Measurements from ENCODE around the gene MED23.

Gene MED23, protein sequence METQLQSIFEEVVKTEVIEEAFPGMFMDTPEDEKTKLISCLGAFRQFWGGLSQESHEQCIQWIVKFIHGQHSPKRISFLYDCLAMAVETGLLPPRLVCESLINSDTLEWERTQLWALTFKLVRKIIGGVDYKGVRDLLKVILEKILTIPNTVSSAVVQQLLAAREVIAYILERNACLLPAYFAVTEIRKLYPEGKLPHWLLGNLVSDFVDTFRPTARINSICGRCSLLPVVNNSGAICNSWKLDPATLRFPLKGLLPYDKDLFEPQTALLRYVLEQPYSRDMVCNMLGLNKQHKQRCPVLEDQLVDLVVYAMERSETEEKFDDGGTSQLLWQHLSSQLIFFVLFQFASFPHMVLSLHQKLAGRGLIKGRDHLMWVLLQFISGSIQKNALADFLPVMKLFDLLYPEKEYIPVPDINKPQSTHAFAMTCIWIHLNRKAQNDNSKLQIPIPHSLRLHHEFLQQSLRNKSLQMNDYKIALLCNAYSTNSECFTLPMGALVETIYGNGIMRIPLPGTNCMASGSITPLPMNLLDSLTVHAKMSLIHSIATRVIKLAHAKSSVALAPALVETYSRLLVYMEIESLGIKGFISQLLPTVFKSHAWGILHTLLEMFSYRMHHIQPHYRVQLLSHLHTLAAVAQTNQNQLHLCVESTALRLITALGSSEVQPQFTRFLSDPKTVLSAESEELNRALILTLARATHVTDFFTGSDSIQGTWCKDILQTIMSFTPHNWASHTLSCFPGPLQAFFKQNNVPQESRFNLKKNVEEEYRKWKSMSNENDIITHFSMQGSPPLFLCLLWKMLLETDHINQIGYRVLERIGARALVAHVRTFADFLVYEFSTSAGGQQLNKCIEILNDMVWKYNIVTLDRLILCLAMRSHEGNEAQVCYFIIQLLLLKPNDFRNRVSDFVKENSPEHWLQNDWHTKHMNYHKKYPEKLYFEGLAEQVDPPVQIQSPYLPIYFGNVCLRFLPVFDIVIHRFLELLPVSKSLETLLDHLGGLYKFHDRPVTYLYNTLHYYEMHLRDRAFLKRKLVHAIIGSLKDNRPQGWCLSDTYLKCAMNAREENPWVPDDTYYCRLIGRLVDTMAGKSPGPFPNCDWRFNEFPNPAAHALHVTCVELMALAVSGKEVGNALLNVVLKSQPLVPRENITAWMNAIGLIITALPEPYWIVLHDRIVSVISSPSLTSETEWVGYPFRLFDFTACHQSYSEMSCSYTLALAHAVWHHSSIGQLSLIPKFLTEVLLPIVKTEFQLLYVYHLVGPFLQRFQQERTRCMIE (N-terminal part only)

DNA sequence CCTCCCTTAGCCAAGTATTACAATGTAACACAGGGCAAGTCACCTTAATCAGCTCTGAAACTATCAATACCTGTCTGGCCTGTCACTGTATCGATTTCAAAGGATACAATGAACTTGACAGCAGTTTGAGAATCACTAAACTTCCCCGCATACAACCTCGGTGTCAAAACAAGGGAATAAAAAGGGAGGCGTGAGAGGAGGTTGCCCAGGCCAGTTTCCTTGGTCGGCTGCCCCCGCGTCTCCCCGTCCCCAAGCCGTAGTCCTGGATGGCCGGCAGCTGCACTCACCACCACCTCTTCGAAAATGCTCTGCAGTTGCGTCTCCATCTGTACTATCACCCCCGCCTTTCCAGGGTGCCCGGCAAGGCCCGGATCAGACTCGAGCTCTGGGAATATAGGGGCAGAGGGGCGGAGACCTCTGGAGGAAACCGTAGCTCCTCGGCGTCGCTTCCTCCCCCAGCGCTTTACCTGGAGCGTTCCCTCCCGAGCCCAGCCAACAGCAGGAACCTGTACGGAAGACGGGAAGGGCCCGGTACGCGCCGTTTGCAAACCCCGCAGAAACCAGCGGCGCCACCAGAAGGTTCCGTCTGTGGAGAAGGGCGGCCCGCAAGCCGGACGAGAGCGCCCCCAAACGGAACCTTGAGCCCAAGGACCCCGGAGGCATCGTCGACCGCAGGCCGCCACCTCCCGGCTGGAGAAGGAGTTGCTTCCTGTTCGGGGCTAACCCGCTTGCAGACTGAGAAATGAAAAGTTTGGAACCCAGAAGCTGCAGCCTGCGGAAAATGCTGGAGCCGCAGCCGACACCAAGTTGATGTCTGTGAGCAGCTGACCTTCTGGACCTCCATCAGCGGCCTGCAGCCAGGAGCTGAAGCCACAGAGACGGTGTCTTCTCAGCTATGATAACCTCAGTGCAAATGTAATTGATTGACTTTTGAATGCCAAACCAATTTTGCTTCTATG, at the start of gene MED23:
Gene MED23 (minus strand): TSS at position 519 of the 959 bp plus-strand sequence. CDS start 193 bp downstream, at position 326.
- DNase-seq (ENCODE audit: low read depth): peak; percentile 92

GRCh38 chr6:131673184-131673583, 45.1 kb upstream of the MED23 start:
- no peak for DNase-seq (ENCODE audit: low read depth)

DNA sequence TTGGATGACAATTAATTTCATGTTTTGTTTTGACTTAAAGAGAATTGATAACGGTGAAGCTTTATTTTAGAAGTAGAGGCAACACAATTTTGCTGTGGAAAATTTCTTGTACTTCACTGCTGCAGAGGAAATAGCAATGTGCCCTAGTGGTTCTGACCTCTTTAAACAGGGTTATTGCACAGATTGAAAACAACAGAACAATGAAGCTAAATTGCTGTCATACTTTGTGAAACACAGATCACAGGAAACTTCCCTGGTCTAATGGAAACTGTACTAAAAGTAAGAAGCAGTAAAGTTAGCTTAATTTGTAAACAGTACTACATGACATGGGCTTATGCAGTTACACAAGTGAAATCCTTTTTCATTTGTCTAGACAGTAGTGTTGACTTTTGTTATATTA, 41.8 kb upstream of the MED23 start:
- DNase-seq (ENCODE audit: low read depth): peak; percentile 8

- no peak for DNase-seq (ENCODE audit: low read depth)
These were observed 35.6 kb upstream of the MED23 start for GRCh38 chr6:131663578-131664165.

DNA sequence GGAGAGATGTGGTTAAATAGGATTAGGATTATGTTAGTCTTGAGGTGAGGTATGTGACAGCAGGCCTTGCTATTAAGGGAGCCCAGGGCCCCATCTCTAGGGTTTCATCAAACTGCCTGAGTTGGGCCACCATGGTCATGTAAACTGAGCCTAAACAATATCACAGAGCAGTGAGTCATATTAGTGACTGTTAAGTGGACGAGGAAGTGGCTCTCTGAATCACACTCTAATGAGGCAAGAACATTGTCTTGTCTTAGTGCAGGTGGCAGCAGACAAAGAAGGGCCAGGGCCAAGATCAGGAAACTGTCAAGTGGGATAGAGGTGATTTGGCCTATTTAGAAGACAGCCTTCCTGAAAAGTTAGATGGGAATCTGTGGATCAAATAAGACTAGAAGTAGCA, 32.2 kb upstream of the MED23 start:
- peak; percentile 49 for DNase-seq (ENCODE audit: low read depth)

DNA sequence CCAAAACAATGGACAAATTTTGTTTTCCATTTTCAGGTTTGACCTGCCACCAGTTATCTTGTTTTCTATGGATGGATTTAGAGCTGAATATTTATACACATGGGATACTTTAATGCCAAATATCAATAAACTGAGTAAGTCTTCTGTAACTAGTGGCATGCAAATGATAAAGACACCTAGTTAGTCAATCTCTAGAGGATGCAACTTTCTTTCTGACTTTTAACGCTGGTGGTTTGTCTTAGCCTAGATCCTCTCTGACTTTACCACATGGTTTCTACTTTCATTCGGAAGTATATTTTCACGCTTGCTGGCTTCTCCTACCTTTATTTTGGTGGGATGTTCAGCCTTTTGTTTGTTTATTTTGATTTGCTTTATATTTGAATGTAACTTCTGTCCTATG, 30.2 kb upstream of the MED23 start:
- no peak for DNase-seq (ENCODE audit: low read depth)

DNA sequence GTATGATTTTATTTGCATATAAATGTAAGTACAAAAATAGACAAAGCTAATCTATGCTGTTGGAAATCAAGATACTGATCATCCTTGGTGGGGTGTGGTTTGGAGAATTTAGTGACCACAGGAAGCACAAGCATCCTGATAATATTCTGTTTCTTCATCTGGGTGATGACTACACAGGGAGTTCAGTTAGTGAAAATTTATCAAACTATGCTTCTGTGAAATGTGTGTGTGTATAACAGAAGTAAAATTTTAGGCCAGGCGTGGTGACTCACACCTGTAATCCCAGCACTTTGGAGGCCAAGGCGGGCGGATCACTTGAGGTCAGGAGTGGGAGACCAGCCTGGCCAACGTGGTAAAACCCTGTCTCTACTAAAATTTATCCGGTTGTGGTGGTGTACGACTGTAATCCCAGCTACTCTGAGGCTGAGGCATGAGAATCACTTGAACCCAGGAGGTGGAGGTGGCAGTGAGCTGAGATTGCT, 29.6 kb upstream of the MED23 start:
- peak; percentile 68 for DNase-seq (ENCODE audit: low read depth)

DNA sequence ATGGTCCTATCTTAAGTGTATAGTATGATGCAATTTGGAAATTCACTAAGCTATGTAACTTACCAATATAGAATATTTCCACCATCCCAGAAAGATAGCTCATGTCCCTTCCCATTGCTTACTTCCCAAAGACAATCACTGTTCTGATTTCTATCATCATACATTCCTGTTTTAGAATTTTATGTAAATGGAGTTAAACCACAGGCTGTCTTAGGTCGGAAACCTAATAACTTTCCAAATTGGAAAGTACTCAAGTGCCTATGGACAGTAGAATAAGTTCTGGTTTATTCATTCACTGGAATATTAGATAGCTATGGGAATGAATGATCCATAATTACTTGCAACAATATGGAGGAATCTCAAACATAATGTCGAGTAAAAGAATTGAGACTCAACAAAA, 29.2 kb upstream of the MED23 start:
- DNase-seq (ENCODE audit: low read depth): no peak

DNA sequence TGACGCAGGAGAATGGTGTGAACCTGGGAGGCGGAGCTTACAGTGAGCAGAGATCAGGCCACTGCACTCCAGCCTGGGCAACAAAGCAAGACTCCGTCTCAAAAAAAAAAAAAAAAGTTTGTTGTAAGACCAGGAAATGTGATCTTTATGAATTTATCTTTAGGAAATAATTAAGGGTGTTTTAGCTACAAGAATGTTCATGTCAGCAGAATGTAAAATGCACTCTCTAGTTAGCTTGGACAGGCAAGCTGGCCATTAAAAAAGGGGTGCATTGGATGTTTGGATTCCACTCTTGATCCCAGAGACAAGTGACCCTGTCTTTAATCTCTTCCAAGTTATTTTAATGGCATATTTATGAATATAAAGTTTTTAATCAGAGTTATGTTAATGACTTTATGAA, 28.6 kb upstream of the MED23 start:
- DNase-seq (ENCODE audit: low read depth): no peak

- DNase-seq (ENCODE audit: low read depth): no peak
These were observed 27.9 kb upstream of the MED23 start for GRCh38 chr6:131655951-131656350.

GRCh38 chr6:131655387-131655786, 27.3 kb upstream of the MED23 start:
- no peak for DNase-seq (ENCODE audit: low read depth)

DNA sequence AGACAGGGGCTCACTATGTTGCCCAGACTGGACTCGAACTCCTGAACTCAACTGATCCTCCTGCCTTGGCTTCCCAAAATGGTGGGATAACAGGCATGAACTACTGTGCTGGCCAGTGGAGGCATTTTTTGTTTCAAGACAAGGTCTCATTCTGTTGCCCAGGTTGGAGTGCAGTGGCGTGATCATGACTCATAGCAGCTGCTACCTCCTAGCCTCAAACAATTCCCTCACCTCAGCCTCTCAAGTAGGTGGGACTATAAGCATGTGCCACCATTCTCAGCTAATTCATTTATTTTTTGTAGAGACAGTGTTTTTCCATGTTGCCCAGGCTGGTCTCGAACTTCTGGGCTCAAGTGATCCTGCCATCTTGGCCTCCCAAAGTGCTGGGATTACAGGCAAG, 26.3 kb upstream of the MED23 start:
- DNase-seq (ENCODE audit: low read depth): no peak

DNA sequence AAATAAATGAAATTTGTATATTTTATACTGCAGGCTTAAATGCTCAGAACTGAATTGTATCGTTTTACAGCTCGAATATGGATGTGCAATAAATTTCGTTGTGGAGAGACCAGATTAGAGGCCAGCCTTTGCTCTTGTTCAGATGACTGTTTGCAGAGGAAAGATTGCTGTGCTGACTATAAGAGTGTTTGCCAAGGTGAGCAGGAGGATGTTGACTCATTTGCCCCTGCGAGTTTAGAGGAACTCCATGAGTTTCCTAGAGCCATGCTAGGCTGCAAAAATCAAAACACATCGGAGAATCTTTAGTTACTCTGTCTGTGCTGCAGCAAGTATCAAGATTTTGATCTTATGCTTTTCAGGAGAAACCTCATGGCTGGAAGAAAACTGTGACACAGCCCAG, 24.4 kb upstream of the MED23 start:
- no peak for DNase-seq (ENCODE audit: low read depth)

DNA sequence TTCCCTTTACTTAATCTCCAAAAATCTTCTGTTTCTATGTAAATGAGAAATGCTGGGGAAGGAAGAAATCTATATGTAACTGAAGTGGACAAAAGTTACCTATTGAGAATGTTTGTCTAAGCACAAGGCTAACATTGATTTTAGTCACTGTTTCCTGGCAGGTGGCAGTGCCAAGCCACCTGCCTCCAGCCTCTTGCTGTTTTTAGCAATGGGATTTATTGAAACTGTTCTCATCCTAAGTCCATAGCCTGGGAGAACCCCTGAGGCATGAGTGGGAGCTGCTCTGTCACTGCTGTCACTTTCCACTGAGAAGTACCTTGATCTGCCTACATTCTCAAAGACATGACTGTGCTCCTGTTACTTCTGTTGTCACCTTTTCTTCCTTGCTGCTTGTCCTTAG, 23.7 kb upstream of the MED23 start:
- DNase-seq (ENCODE audit: low read depth): no peak

- no peak for DNase-seq (ENCODE audit: low read depth)
These were observed 18.2 kb upstream of the MED23 start for GRCh38 chr6:131646249-131646670.

DNA sequence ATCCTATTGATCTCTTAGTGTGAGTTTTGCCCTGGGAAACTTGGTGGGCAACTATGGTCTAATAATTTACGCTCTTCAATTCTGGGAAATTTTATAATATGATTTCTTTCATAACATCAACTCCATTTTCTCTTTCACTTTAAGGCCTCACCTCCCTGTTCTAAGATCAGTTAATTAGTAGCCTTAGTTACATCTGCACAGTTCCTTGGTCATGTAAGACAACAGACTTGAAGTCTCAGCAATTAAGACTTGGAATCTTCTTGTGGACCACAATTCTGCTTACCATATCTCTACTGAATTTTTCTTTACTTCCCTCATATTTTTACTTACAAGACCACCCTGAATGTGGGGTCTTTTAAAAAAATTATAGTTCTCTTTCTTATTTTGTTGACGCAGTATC, 17.8 kb upstream of the MED23 start:
- DNase-seq (ENCODE audit: low read depth): no peak

DNA sequence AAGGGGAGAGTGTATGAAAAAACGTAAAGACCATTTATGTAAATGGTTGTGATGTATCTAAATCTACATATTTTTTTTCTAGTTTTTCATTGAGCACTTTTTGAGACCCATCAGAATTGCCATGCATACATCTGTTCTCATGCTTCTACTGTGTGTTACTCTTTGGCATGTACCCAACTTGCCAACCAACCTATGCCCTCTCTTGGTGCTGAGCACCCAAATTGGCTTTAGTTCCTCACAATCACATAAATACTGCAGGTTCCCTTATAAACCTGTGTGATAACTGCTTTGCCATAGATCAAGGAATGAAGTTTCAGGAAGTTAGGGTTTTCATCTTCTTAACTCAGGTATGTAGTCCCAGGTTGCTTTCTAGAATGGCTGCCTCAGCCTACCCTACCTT, 16.9 kb upstream of the MED23 start:
- DNase-seq (ENCODE audit: low read depth): no peak

DNA sequence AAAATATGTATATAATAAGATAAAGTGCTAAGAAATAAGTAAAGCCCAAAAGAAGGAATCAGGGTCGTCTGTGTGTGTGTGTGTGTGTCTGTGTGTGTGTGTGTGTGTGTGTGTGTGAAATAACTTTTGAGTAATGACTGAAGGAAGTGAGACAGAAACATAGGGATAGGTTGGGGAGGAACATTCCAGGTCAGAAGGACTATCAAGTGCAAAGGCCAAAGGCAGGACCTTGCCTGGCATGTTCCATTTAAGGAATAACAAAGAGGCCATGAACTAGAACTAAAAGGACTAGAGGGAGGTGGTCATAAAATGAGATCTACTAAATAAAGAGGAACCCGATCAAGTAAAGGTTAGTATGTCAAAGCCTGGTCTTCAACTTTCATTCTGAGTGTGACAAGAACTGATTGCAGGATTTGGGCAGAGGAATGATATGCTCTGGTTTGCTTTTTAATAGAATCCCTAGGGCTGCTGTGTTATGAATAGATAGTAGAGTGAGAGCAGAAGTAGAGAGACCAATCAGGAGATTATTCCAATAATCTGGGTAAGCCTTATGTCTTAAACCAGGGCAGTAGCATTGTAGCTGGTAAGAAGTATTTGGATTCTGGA, 15.9 kb upstream of the MED23 start:
- DNase-seq (ENCODE audit: low read depth): no peak

GRCh38 chr6:131642987-131643611, 15.1 kb upstream of the MED23 start:
- DNase-seq (ENCODE audit: low read depth): no peak

DNA sequence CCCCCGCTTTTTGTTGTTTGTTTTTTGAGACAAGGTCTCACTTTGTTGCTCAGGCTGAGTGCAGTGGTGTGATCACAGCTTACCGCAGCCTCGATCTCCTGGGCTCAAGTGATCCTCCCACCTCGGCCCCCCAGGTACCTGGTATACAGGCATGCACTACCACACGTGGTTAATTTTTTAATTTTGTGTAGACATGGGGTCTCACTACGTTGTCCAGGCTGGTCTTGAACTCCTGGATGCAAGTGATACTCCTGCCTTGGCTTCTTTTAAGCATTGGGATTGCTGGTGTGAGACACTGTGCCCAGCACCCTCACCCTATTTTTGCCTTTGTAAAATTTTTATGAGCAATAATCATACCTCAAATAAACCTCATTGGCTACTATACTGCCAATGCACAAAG, 14.5 kb upstream of the MED23 start:
- no peak for DNase-seq (ENCODE audit: low read depth)

Measured in EH (cell line).